Measurements from ENCODE around the gene CYB5RL. TPM values are rescaled to one million over a fixed set of nuclear protein-coding genes. Genes with fewer than 3 reads are reported as not detected.

The CYB5RL gene
- total and polyA plus RNA-seq, 2 donors (not counting 3 experiments of a cell fraction or from before 2014, with no cell fraction given): 5.8 to 8.6 TPM

GRCh38 chr1:54241364-54241763 lies 41.5 kb upstream of the CYB5RL start:
- Histone ChIP-seq H3K9ac (replicated peaks; ENCODE audit: extremely low read depth, insufficient read depth, low read length) (no peak overlapping the region), H3K9me1 (replicated peaks; ENCODE audit: control insufficient read depth, extremely low read depth, insufficient read depth, low read length) (no peaks in the 10 kb centered on the region), H4K20me1 (replicated peaks; ENCODE audit: control insufficient read depth, extremely low read depth, insufficient read depth, low read length) (no peaks in the 10 kb centered on the region), H3K27ac (ENCODE audit: insufficient read depth, low read depth, low read length) (no peak overlapping the region), H3K9me3 (replicated peaks; ENCODE audit: control insufficient read depth, insufficient read depth, low read length) (no peaks in the 10 kb centered on the region), H2AFZ (ENCODE audit: low read depth, low read length) (no peak overlapping the region), H3K4me2 (ENCODE audit: insufficient read depth, low read length) (no peak overlapping the region), H3K36me3 (ENCODE audit: control insufficient read depth in 2 of 2, extremely low read depth in 1 of 2, insufficient read depth in 2 of 2, low read length in 2 of 2) (peaks cover 6 to 20% of the 10 kb centered on the region in 2 experiments), H3K79me2 (ENCODE audit: control insufficient read depth, insufficient read depth, low read length) (no peaks in the 10 kb centered on the region), H3K27me3 (ENCODE audit: control insufficient read depth in 2 of 2, insufficient read depth in 2 of 2, low read length in 2 of 2) (no peaks in the 10 kb centered on the region), H3K4me3 (replicated peaks in 1 of 3; ENCODE audit: insufficient read depth in 1 of 3, low read depth in 1 of 3, low read length in 3 of 3) (no peak overlapping the region), H3K4me1 (ENCODE audit: control insufficient read depth, extremely low read depth, insufficient read depth, low read length) (no peaks in the 10 kb centered on the region)
- no peak for TF ChIP-seq POLR2A (IDR thresholded peaks at IDR 0.05; ENCODE audit: low read depth, low read length)
- no peak for TF ChIP-seq FOS (IDR thresholded peaks at IDR 0.05; ENCODE audit: borderline replicate concordance, insufficient read depth, low read length)
- TF ChIP-seq JUN (IDR thresholded peaks at IDR 0.05; ENCODE audit: borderline replicate concordance, insufficient read depth, insufficient read length, low read depth): no peak
- TF ChIP-seq GATA2 (IDR thresholded peaks at IDR 0.05; ENCODE audit: insufficient read depth, insufficient read length, low read depth, low read length): no peak
- TF ChIP-seq EZH2 (IDR thresholded peaks at IDR 0.05; ENCODE audit: borderline replicate concordance, low read depth, low read length, severe bottlenecking): no peak
- no peak for TF ChIP-seq MYC (IDR thresholded peaks at IDR 0.05; ENCODE audit: low read depth, low read length)
- DNase-seq (ENCODE audit: low read depth, low spot score) (no peak), FAIRE-seq (no peak)
- no TSS peak for BruUV-seq (replicated peaks)
- POLR2A ChIA-PET: no interaction called here
- CTCF ChIA-PET: no interaction called here
- intact Hi-C loops (cut with micrococcal nuclease): no loop called here
- dilution Hi-C loops (cut with MboI; ENCODE audit: extremely low pct_ligation_motif_present, low sequenced_read_pairs): no loop called here

DNA sequence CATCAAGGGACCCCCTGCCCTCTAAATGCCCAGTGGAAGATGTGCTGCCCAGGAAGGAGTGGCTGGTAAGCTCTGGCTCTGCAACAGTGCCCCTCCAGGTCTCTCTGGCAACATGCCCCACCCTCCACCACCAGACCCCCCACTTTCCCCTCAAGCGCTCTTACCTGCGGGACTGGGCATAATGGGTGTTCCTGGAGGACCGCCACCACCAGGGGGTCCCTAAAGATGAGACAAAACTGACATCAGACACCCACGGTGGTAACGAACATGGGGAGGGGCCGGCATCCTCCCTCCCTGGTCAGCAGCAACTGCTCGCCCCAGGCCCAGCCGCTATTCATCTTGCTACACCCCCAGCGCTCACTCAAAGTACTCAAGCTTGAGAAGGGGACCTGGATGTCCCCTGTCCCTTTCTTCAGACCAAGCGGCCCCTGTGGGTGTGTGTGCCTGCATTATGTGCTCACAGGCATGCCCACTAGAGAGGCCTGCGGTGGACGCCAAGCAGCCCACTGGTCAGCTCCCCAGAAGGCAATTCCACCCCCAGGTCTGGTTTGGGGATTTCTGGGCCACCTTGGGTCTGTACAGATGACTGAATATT lies 41.0 kb upstream of the CYB5RL start:
- no peak overlapping the region for H3K9ac ChIP-seq (replicated peaks; ENCODE audit: extremely low read depth, insufficient read depth, low read length)
- no peak overlapping the region for H3K4me2 ChIP-seq (ENCODE audit: insufficient read depth, low read length)
- no peak overlapping the region for H3K4me3 ChIP-seq (replicated peaks in 1 of 3; ENCODE audit: insufficient read depth in 1 of 3, low read depth in 1 of 3, low read length in 3 of 3)
- dilution Hi-C loops (cut with MboI; ENCODE audit: extremely low pct_ligation_motif_present, low sequenced_read_pairs) (no loop called here), intact Hi-C loops (cut with micrococcal nuclease) (no loop called here)
- no peaks in the 10 kb centered on the region for H3K4me1 ChIP-seq (ENCODE audit: control insufficient read depth, extremely low read depth, insufficient read depth, low read length)
- no peak overlapping the region for H3K27ac ChIP-seq (ENCODE audit: insufficient read depth, low read depth, low read length)
- no peaks in the 10 kb centered on the region for H3K27me3 ChIP-seq (ENCODE audit: control insufficient read depth in 2 of 2, insufficient read depth in 2 of 2, low read length in 2 of 2)
- H3K36me3 ChIP-seq (ENCODE audit: control insufficient read depth in 2 of 2, extremely low read depth in 1 of 2, insufficient read depth in 2 of 2, low read length in 2 of 2): peaks cover 6 to 19% of the 10 kb centered on the region in 2 experiments
- FAIRE-seq (no peak), DNase-seq (ENCODE audit: low read depth, low spot score) (no peak)
- TF ChIP-seq MAX (IDR thresholded peaks at IDR 0.05; ENCODE audit: insufficient read depth, insufficient read length) (no peak), FOS (IDR thresholded peaks at IDR 0.05; ENCODE audit: borderline replicate concordance, insufficient read depth, low read length) (no peak), JUN (IDR thresholded peaks at IDR 0.05; ENCODE audit: borderline replicate concordance, insufficient read depth, insufficient read length, low read depth) (no peak), POLR2AphosphoS5 (IDR thresholded peaks at IDR 0.05; ENCODE audit: insufficient read depth, low read depth, low read length) (no peak), EZH2 (IDR thresholded peaks at IDR 0.05; ENCODE audit: borderline replicate concordance, low read depth, low read length, severe bottlenecking) (no peak), GATA2 (IDR thresholded peaks at IDR 0.05; ENCODE audit: insufficient read depth, insufficient read length, low read depth, low read length) (no peak), POLR2A (IDR thresholded peaks at IDR 0.05; ENCODE audit: low read depth, low read length) (no peak), MYC (IDR thresholded peaks at IDR 0.05; ENCODE audit: low read depth, low read length) (no peak)
- TF ChIP-seq, protein P1, sequence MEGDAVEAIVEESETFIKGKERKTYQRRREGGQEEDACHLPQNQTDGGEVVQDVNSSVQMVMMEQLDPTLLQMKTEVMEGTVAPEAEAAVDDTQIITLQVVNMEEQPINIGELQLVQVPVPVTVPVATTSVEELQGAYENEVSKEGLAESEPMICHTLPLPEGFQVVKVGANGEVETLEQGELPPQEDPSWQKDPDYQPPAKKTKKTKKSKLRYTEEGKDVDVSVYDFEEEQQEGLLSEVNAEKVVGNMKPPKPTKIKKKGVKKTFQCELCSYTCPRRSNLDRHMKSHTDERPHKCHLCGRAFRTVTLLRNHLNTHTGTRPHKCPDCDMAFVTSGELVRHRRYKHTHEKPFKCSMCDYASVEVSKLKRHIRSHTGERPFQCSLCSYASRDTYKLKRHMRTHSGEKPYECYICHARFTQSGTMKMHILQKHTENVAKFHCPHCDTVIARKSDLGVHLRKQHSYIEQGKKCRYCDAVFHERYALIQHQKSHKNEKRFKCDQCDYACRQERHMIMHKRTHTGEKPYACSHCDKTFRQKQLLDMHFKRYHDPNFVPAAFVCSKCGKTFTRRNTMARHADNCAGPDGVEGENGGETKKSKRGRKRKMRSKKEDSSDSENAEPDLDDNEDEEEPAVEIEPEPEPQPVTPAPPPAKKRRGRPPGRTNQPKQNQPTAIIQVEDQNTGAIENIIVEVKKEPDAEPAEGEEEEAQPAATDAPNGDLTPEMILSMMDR (IDR thresholded peaks at IDR 0.05; ENCODE audit: extremely low read depth in 1 of 2, insufficient read depth in 1 of 2, low read depth in 1 of 2, low read length in 2 of 2): no peak
- H3K9me1 ChIP-seq (replicated peaks; ENCODE audit: control insufficient read depth, extremely low read depth, insufficient read depth, low read length): no peaks in the 10 kb centered on the region
- H3K9me3 ChIP-seq (replicated peaks; ENCODE audit: control insufficient read depth, insufficient read depth, low read length): no peaks in the 10 kb centered on the region
- H2AFZ ChIP-seq (ENCODE audit: low read depth, low read length): no peak overlapping the region
- H3K79me2 ChIP-seq (ENCODE audit: control insufficient read depth, insufficient read depth, low read length): no peaks in the 10 kb centered on the region
- ChIA-PET POLR2A (no interaction called here), CTCF (no interaction called here)
- no peaks in the 10 kb centered on the region for H4K20me1 ChIP-seq (replicated peaks; ENCODE audit: control insufficient read depth, extremely low read depth, insufficient read depth, low read length)
- BruUV-seq (replicated peaks): no TSS peak

All from endothelial cell of umbilical vein (primary cell).